H1 (cell line): ENCODE data around the gene SLC38A2. TPM values are rescaled to one million over a fixed set of nuclear protein-coding genes. Genes with fewer than 3 reads are reported as not detected.

ENCODE experiments used
- CTCF ChIA-PET: fragments of 300-600 bp; sonication (Branson Sonifier 250); formaldehyde crosslinking; loops from one replicate; lab custom pipeline; 2021; ENCODE audit not compliant: partially characterized antibody; lab: Charles Lee
- POLR2A ChIA-PET: fragments of 300-600 bp; sonication (Branson Sonifier 250); formaldehyde crosslinking; loops from one replicate; lab custom pipeline; 2021; ENCODE audit warnings: inconsistent platforms; ENCODE audit not compliant: partially characterized antibody; lab: Charles Lee
- DNase-seq, 2 experiments: peaks; one replicate each; pipeline versions ENCODE4 v3.0.0 to v3.0.0-alpha.2; 2010 to 2022; ENCODE audit warnings: low spot score in 2 of 2, low read depth in 1 of 2, mixed read lengths in 1 of 2
- FAIRE-seq: peaks from 2 replicates; lab custom pipeline; 2011; peaks lifted over from hg19 to GRCh38; lab: Jason Lieb, UNC
- H2AFZ ChIP-seq: 2 replicates; pipeline ENCODE4 v1.8.1; 2012; ENCODE audit warnings: low read length, inconsistent platforms
- H2AK5ac ChIP-seq: 2 replicates; pipeline ENCODE4 v1.6.1; 2013; ENCODE audit warnings: low read depth, low read length
- H2BK120ac ChIP-seq: replicated peaks from 2 replicates; pipeline ENCODE3; 2013; ENCODE audit warnings: low read depth, low read length, inconsistent platforms
- H2BK12ac ChIP-seq: 2 replicates; pipeline ENCODE4 v1.6.1; 2013; ENCODE audit warnings: low read depth, low read length
- H2BK15ac ChIP-seq: 2 replicates; pipeline ENCODE4 v1.6.1; 2013; ENCODE audit warnings: low read length
- H2BK20ac ChIP-seq: 2 replicates; pipeline ENCODE4 v1.6.1; 2013; ENCODE audit warnings: low read length
- H2BK5ac ChIP-seq: 2 replicates; pipeline ENCODE4 v1.6.1; 2013; ENCODE audit warnings: low read depth, low read length
- H3K14ac ChIP-seq: 2 replicates; pipeline ENCODE4 v1.6.1; 2013; ENCODE audit warnings: inconsistent platforms; ENCODE audit not compliant: insufficient read length
- H3K18ac ChIP-seq: 2 replicates; pipeline ENCODE4 v1.6.1; 2013; ENCODE audit warnings: low read length; ENCODE audit errors: extremely low read depth
- H3K23ac ChIP-seq: 2 replicates; pipeline ENCODE4 v1.6.1; 2013; ENCODE audit warnings: inconsistent platforms; ENCODE audit not compliant: insufficient read length
- H3K23me2 ChIP-seq: 2 replicates; pipeline ENCODE4 v1.6.1; 2013; ENCODE audit warnings: low read depth, low read length
- H3K27ac ChIP-seq: 2 replicates; pipeline ENCODE4 v1.6.1; 2011; ENCODE audit warnings: low read depth, low read length, inconsistent platforms
- H3K27me3 ChIP-seq, 4 experiments: replicated peaks in 1 of 4; 1 replicate in 1 of 4; 2 replicates in 3 of 4; pipeline versions ENCODE4 v1.6.1 to v1.8.1; 2011 to 2013; ENCODE audit warnings: low read length in 3 of 4, mild to moderate bottlenecking in 3 of 4, inconsistent platforms in 2 of 4, mixed read lengths in 2 of 4, moderate library complexity in 1 of 4; ENCODE audit not compliant: control insufficient read depth in 3 of 4, insufficient read depth in 3 of 4; ENCODE audit errors: extremely low read depth in 1 of 4
- H3K36me3 ChIP-seq, 4 experiments: 2 replicates each; pipeline versions ENCODE4 v1.6.1 to v1.8.1; 2011 to 2013; ENCODE audit warnings: mild to moderate bottlenecking in 4 of 4, low read length in 3 of 4, moderate library complexity in 2 of 4, control low read depth in 1 of 4, inconsistent platforms in 1 of 4; ENCODE audit not compliant: insufficient read depth in 4 of 4, control insufficient read depth in 2 of 4
- H3K4ac ChIP-seq: replicated peaks from 2 replicates; pipeline ENCODE3; 2013; ENCODE audit warnings: low read length, low read depth, mixed read lengths, inconsistent platforms; ENCODE audit not compliant: insufficient read length
- H3K4me1 ChIP-seq, 4 experiments: replicated peaks in 1 of 4; 1 replicate in 1 of 4; 2 replicates in 3 of 4; pipeline versions ENCODE4 v1.6.1 to v1.8.1; 2011 to 2013; ENCODE audit warnings: low read length in 3 of 4, inconsistent platforms in 2 of 4, mixed read lengths in 1 of 4; ENCODE audit not compliant: insufficient read depth in 4 of 4, control insufficient read depth in 3 of 4
- H3K4me2 ChIP-seq, 2 experiments: 2 replicates each; pipeline versions ENCODE4 v1.6.1 to v1.8.1; 2011 to 2013; ENCODE audit warnings: low read depth in 2 of 2, low read length in 2 of 2, control low read depth in 1 of 2, inconsistent platforms in 1 of 2, mild to moderate bottlenecking in 1 of 2; ENCODE audit not compliant: insufficient read depth in 1 of 2
- H3K4me3 ChIP-seq, 4 experiments: fragments of 200-600, 300-600 bp in 1 of 4; sonication (generic), shearing (Covaris generic), sonication (Bioruptor Twin) in 1 of 4; 2 replicates each; pipeline versions ENCODE4 v1.5.1 to v1.8.1; 2011 to 2016; ENCODE audit warnings: low read length in 4 of 4, low read depth in 3 of 4, control low read depth in 2 of 4, inconsistent platforms in 2 of 4, mild to moderate bottlenecking in 2 of 4, mixed read lengths in 1 of 4, moderate library complexity in 1 of 4; ENCODE audit not compliant: insufficient read depth in 2 of 4; ENCODE audit errors: extremely low read depth in 1 of 4
- H3K56ac ChIP-seq: replicated peaks from 2 replicates; pipeline ENCODE3; 2013; ENCODE audit warnings: low read depth, mild to moderate bottlenecking, mixed read lengths, low read length, inconsistent platforms; ENCODE audit not compliant: insufficient read length
- H3K79me1 ChIP-seq: 2 replicates; pipeline ENCODE4 v1.6.1; 2013; ENCODE audit warnings: low read depth, low read length, control low read depth
- H3K79me2 ChIP-seq, 2 experiments: 2 replicates each; pipeline versions ENCODE4 v1.6.1 to v1.8.1; 2012 to 2013; ENCODE audit warnings: low read length in 2 of 2, mild to moderate bottlenecking in 2 of 2, inconsistent platforms in 1 of 2; ENCODE audit not compliant: insufficient read depth in 2 of 2, control insufficient read depth in 1 of 2
- H3K9ac ChIP-seq, 4 experiments: replicated peaks in 1 of 4; 1 replicate in 1 of 4; 2 replicates in 3 of 4; pipeline versions ENCODE4 v1.6.1 to v1.8.1; 2011 to 2013; ENCODE audit warnings: low read depth in 3 of 4, low read length in 3 of 4, control low read depth in 2 of 4, mild to moderate bottlenecking in 2 of 4, moderate library complexity in 2 of 4, inconsistent platforms in 1 of 4; ENCODE audit errors: extremely low read depth in 1 of 4
- H3K9me3 ChIP-seq, 2 experiments: 2 replicates each; pipeline versions ENCODE4 v1.6.1 to v1.8.1; 2012 to 2013; ENCODE audit warnings: mild to moderate bottlenecking in 2 of 2, moderate library complexity in 2 of 2, control low read depth in 1 of 2, inconsistent platforms in 1 of 2, low read depth in 1 of 2, low read length in 1 of 2, mixed read lengths in 1 of 2; ENCODE audit not compliant: insufficient read depth in 2 of 2
- H4K20me1 ChIP-seq, 2 experiments: replicated peaks in 1 of 2; 2 replicates each; pipeline versions ENCODE3 to v1.8.1; 2011 to 2013; ENCODE audit warnings: inconsistent platforms in 2 of 2, low read length in 2 of 2, mild to moderate bottlenecking in 1 of 2; ENCODE audit not compliant: insufficient read depth in 2 of 2, control insufficient read depth in 1 of 2
- H4K5ac ChIP-seq: 2 replicates; pipeline ENCODE4 v1.6.1; 2013; ENCODE audit warnings: low read length, low read depth, mixed read lengths, inconsistent platforms; ENCODE audit not compliant: insufficient read length
- H4K8ac ChIP-seq: 2 replicates; pipeline ENCODE4 v1.8.0; 2013; ENCODE audit warnings: mild to moderate bottlenecking, moderate library complexity, low read length, inconsistent platforms; ENCODE audit not compliant: insufficient read depth; ENCODE audit errors: extremely low read depth
- H4K91ac ChIP-seq: replicated peaks from 2 replicates; pipeline ENCODE3; 2013; ENCODE audit warnings: low read length, mixed read lengths, inconsistent platforms; ENCODE audit not compliant: insufficient read length
- CBX8 ChIP-seq: fragments of 300-800, 300-1000 bp; sonication (generic); IDR thresholded peaks from 2 replicates; pipeline ENCODE4 v1.7.1; 2016; ENCODE audit warnings: low read depth, low read length, borderline replicate concordance
- CHD1 ChIP-seq: IDR thresholded peaks from 2 replicates; pipeline ENCODE4 v1.6.1; 2012; ENCODE audit warnings: low read depth, low read length, improper control_type of control experiment
- CREB1 ChIP-seq: IDR thresholded peaks from 2 replicates; pipeline ENCODE4 v1.6.1; 2012; ENCODE audit warnings: inconsistent platforms
- EP300 ChIP-seq, 2 experiments: IDR thresholded peaks; 1 replicate in 1 of 2; 2 replicates in 1 of 2; pipeline ENCODE4 v1.6.1; 2011 to 2012; ENCODE audit warnings: low read depth in 2 of 2, low read length in 2 of 2, mild to moderate bottlenecking in 2 of 2, borderline replicate concordance in 1 of 2, inconsistent platforms in 1 of 2, moderate library complexity in 1 of 2
- FOSL1 ChIP-seq: IDR thresholded peaks from 2 replicates; pipeline ENCODE4 v1.6.1; 2011; ENCODE audit warnings: mild to moderate bottlenecking, low read depth, low read length, moderate library complexity; ENCODE audit not compliant: insufficient read depth
- JUN ChIP-seq: IDR thresholded peaks from 2 replicates; pipeline ENCODE4 v1.6.1; 2011; ENCODE audit warnings: low read depth, mild to moderate bottlenecking, improper control_type of control experiment, low read length
- KDM1A ChIP-seq: fragments of 200-600, 300-600 bp; sonication (generic); IDR thresholded peaks from 2 replicates; pipeline ENCODE4 v1.7.1; 2016; ENCODE audit warnings: mild to moderate bottlenecking, low read length, borderline replicate concordance
- KDM5A ChIP-seq: fragments of 200-600 bp; IDR thresholded peaks from 2 replicates; pipeline ENCODE4 v1.7.1; 2012; ENCODE audit warnings: mild to moderate bottlenecking, low read length, inconsistent platforms, mixed read lengths
- MAX ChIP-seq: IDR thresholded peaks from 2 replicates; pipeline ENCODE4 v1.6.1; 2012; ENCODE audit warnings: inconsistent platforms
- RNF2 ChIP-seq: fragments of 200-900, 300-1000 bp; sonication (generic); IDR thresholded peaks from 2 replicates; pipeline ENCODE4 v1.7.1; 2016; ENCODE audit warnings: borderline replicate concordance, low read depth, mild to moderate bottlenecking, antibody characterized with exemption, low read length; ENCODE audit not compliant: poor library complexity, severe bottlenecking; ENCODE audit errors: missing control alignments
- SP2 ChIP-seq: IDR thresholded peaks from 2 replicates; pipeline ENCODE4 v1.6.1; 2012; ENCODE audit warnings: mild to moderate bottlenecking, low read length, inconsistent platforms
- SRF ChIP-seq: IDR thresholded peaks from 2 replicates; pipeline ENCODE4 v1.6.1; 2011; ENCODE audit warnings: mild to moderate bottlenecking, low read depth, low read length, moderate library complexity
- TCF12 ChIP-seq: IDR thresholded peaks from 2 replicates; pipeline ENCODE4 v1.6.1; 2011; ENCODE audit warnings: low read depth, mild to moderate bottlenecking, low read length
- polyA plus RNA-seq, 7 experiments: library from polyadenylated mRNA; depleted of rRNA in 3 of 7; stranded (reverse) in 5 of 7; unstranded in 2 of 7; fragments of >200 nt in 5 of 7; fragments of 200-250 nt in 2 of 7; gene quantifications; 1 replicate in 5 of 7; 2 replicates in 1 of 7; 4 replicates in 1 of 7; pipeline versions ENCODE4 v1.2.1 to v1.2.3, GENCODE V29; 2011 to 2013; ENCODE audit warnings: missing spikeins in 2 of 7, mixed read lengths in 2 of 7
- total RNA-seq: library from RNA; stranded (reverse); fragmentation: NEBNext Ultra II Directional; extraction: Animal tissue kit (Norgen Biotek cat#: 25700); gene quantifications from 2 replicates; pipeline ENCODE4 v1.2.1, GENCODE V29; 2021

SLC38A2 gene
- total and polyA plus RNA-seq, 2 of the 8 experiments (the other 6 are each of a cell fraction or from before 2014, with no cell fraction given): 163 to 684 TPM

- H2BK120ac ChIP-seq: no peak overlapping the region
- H3K27ac ChIP-seq: no peak overlapping the region
- no peak overlapping the region for H2BK12ac ChIP-seq
- H3K23me2 ChIP-seq: no peaks in the 10 kb centered on the region
- H2BK15ac ChIP-seq: no peak overlapping the region
- H4K91ac ChIP-seq: no peak overlapping the region
- H3K36me3 ChIP-seq: peaks cover 23 to 50% (median 40%) of the 10 kb centered on the region in 4 experiments
- H3K56ac ChIP-seq: no peak overlapping the region
- no peak overlapping the region for H2AK5ac ChIP-seq
- no peak overlapping the region for H2BK5ac ChIP-seq
- H3K4me3 ChIP-seq: no peak overlapping the region
- no peak overlapping the region for H4K8ac ChIP-seq
- DNase-seq (no peak), FAIRE-seq (no peak)
- no peak overlapping the region for H4K5ac ChIP-seq
- H3K14ac ChIP-seq: no peak overlapping the region
- no peaks in the 10 kb centered on the region for H3K79me1 ChIP-seq
- H3K4ac ChIP-seq: no peak overlapping the region
- H3K4me2 ChIP-seq: no peak overlapping the region
- H3K79me2 ChIP-seq: no peaks in the 10 kb centered on the region
- H3K4me1 ChIP-seq: no peaks in the 10 kb centered on the region
- CTCF ChIA-PET: interaction anchor here (1.2 to 1.3 kb wide), 2 partner anchors 89 to 233 kb away, joined by 3 read pairs; partner anchors contain the start of gene SLC38A1
- no peaks in the 10 kb centered on the region for H3K27me3 ChIP-seq
- no peak overlapping the region for H2BK20ac ChIP-seq
- POLR2A ChIA-PET: interaction anchor here (0.7 to 7.5 kb wide), 16 partner anchors 11 to 660 kb away, joined by 3 to 263 read pairs (median 4); partner anchors contain the start of genes SLC38A1 and SLC38A2
- H4K20me1 ChIP-seq: peaks cover 10 to 13% of the 10 kb centered on the region in 2 experiments
- H3K9ac ChIP-seq: peak overlapping the region in 1 of 4 experiments; percentile 34; a peak in 1 of 7 replicates
- H3K9me3 ChIP-seq: no peaks in the 10 kb centered on the region
- H3K23ac ChIP-seq: no peak overlapping the region
- H2AFZ ChIP-seq: no peak overlapping the region
- TF ChIP-seq KDM1A: no peak
- TF ChIP-seq TCF12: no peak
- no peak for TF ChIP-seq EP300 (IDR thresholded peaks at IDR 0.05; ENCODE audit: borderline replicate concordance in 1 of 2, low read depth in 2 of 2, low read length in 2 of 2)
- TF ChIP-seq CREB1: no peak
- TF ChIP-seq SP2: no peak
- no peak for TF ChIP-seq SRF
- TF ChIP-seq JUN: no peak
- no peak for TF ChIP-seq CBX8
- TF ChIP-seq FOSL1: no peak
- no peak for TF ChIP-seq MAX
- no peak for TF ChIP-seq KDM5A
- no peak for TF ChIP-seq RNF2
- no peak for TF ChIP-seq CHD1
- no peak overlapping the region for H3K18ac ChIP-seq
These were observed 14.3 kb downstream of the SLC38A2 start for GRCh38 chr12:46358325-46358700.
